HUES48 (cell line): ENCODE results near the gene LRPAP1.
"Not testable (repeated sequence)": the region's sequence is repeated elsewhere in the genome, so short reads cannot be mapped to it uniquely, and the experiment has no call there.

Source experiments
- H3K27ac ChIP-seq: one replicate; pipeline ENCODE4 v1.7.0; 2013; ENCODE audit warnings: low read depth, low read length, inconsistent platforms
- H3K27me3 ChIP-seq: 2 replicates; pipeline ENCODE4 v1.6.1; 2013; ENCODE audit warnings: mild to moderate bottlenecking, low read length; ENCODE audit not compliant: control insufficient read depth, insufficient read depth
- H3K36me3 ChIP-seq: 2 replicates; pipeline ENCODE4 v1.6.1; 2013; ENCODE audit warnings: low read length; ENCODE audit not compliant: control insufficient read depth, insufficient read depth
- H3K4me1 ChIP-seq: 2 replicates; pipeline ENCODE4 v1.6.1; 2013; ENCODE audit warnings: mild to moderate bottlenecking, low read length; ENCODE audit not compliant: control insufficient read depth, insufficient read depth
- H3K4me3 ChIP-seq: 2 replicates; pipeline ENCODE4 v1.5.1; 2013; ENCODE audit warnings: mild to moderate bottlenecking, low read depth, low read length
- H3K9ac ChIP-seq: 2 replicates; pipeline ENCODE4 v1.6.1; 2013; ENCODE audit warnings: mild to moderate bottlenecking, low read depth, low read length, moderate library complexity
- H3K9me3 ChIP-seq: 2 replicates; pipeline ENCODE4 v1.6.1; 2013; ENCODE audit warnings: low read length; ENCODE audit not compliant: control insufficient read depth, insufficient read depth

LRPAP1 gene

DNA sequence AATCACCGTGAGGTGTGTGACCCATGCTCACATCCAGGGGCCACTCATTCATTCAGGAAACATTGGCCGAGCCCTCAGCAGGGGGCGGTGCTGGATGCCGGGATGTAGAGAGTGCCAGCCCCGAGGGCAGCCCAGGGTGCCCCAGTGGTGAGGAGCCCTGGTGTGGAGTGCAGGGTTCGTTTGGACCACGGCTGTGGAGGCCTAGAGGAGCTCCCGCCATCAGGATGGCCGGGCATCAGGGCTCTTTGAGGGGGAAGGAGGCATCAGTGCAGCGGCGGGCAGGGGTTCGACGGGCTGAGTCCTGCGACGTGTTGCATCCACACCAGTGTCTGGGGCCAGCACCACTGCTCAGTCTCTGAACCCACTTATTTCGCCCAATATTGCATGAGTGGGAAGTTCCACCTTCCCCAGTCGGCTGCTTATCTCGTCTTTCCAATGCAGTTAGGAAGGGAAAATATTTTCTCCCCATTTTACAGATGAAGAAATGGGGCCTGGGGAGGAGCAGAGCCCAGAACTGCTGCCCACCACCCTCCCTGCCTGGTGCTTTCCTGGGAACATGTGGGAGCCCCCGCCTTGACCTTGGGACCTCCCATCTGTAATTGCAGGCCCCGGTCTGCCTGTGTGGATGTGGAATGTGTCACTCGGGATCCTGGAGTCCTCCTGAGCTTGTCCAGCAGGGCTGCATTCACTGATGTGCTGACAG, 16.9 kb upstream of the LRPAP1 start:
- not testable (repeated sequence) for H3K4me3 ChIP-seq, H3K9me3 ChIP-seq, H3K27ac ChIP-seq, H3K36me3 ChIP-seq, H3K27me3 ChIP-seq, H3K4me1 ChIP-seq, H3K9ac ChIP-seq

DNA sequence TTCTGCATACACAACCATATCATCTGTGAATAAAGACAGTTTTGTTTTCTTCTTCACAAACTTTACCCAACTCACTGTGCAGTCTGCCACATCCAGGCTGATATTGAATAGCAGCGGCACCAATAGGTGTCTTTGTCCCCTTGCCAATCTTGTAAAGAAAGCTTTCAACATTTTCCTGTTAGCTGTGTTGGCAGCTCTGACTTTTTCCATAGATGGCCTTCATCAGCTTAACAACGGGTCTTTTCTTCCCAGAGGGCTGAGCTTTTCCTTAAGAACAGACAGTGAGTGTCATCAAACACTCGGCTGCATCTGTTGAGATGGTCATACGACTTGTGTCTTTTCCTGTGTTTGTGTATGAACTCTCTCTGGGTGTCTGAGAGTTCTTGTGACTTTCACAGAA, 14.5 kb upstream of the LRPAP1 start:
- H3K9me3 ChIP-seq, H3K9ac ChIP-seq, H3K4me3 ChIP-seq, H3K27me3 ChIP-seq, H3K36me3 ChIP-seq, H3K27ac ChIP-seq, H3K4me1 ChIP-seq: not testable (repeated sequence)

DNA sequence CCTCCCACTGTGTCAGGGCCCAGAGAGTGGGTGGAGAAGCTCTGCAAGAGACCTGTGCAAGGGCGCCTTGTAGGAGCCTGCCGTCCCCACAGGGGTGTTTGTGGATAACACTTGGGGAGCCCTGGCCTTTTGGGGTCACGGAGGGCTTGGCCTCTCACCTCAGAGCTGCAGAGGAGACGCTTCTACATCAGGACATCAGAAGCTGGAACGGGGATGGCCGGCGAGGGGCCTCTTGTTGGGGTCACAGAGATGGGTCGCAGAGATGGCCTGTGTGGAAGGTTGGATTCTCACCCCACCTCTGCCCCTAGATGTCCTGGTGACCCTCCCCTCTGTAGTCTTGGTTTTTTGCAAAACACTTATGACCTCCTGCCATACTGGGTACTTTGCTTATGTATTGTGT, 13.1 kb upstream of the LRPAP1 start:
- H3K27ac ChIP-seq, H3K4me3 ChIP-seq, H3K4me1 ChIP-seq, H3K9ac ChIP-seq, H3K9me3 ChIP-seq, H3K27me3 ChIP-seq, H3K36me3 ChIP-seq: not testable (repeated sequence)

DNA sequence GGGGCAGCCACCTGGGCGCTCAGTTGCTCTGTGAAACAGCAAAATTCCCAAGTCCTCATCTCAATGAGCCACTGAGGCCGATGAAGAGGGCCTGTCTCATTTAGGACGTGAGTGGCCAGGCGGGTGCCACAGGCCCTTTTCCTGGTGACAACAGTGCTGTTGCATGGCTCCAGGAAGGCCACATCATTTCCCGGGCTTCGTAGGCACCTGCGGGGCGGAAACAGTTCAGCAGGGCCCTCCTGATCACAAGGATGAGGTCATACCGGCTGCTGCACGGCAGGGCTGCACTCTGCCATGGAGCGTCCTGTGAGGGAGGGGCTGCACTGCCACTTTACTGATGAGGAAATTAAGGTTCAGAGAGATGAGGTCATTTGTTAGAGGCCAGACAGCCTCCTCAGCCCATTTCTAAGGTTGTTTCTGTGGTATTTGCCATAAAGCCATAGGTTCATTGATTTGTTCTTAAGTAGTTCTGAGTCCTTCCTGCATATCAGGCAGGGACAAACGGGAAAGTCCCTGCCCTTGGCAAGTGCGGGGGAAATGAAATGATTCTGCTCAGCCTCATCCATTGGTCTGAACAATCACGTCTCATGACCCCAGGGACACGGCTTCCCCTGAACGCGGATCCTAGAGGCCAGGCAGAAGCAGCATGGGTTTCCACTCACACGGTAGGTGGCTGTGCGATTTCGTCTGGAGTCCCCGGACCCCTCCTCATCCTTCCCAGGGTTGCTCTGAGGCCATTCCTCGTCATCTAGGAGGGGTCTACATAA, 12.2 kb upstream of the LRPAP1 start:
- H3K4me3 ChIP-seq, H3K27ac ChIP-seq, H3K4me1 ChIP-seq, H3K9ac ChIP-seq, H3K9me3 ChIP-seq, H3K36me3 ChIP-seq, H3K27me3 ChIP-seq: not testable (repeated sequence)

DNA sequence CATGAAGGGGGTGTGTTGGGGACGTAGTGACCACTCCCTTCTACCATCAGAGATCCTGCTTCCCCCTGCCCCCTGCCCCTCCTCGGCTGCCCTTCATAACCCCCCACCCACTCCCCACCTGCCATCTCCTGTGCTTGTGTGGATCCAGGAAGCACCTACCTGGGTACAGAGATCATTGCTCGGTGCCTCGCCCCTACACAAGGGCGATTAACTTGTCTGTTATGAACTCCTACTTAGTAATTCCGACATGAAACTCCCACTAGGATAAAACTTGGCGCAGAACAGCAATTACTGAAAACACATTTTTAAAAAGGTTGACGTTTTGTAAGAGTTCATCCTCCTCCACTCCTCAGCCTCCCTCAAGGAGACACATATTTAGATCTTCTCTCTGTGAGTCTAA, 11.2 kb upstream of the LRPAP1 start:
- not testable (repeated sequence) for H3K4me1 ChIP-seq, H3K36me3 ChIP-seq, H3K9me3 ChIP-seq, H3K9ac ChIP-seq, H3K27ac ChIP-seq, H3K27me3 ChIP-seq, H3K4me3 ChIP-seq

DNA sequence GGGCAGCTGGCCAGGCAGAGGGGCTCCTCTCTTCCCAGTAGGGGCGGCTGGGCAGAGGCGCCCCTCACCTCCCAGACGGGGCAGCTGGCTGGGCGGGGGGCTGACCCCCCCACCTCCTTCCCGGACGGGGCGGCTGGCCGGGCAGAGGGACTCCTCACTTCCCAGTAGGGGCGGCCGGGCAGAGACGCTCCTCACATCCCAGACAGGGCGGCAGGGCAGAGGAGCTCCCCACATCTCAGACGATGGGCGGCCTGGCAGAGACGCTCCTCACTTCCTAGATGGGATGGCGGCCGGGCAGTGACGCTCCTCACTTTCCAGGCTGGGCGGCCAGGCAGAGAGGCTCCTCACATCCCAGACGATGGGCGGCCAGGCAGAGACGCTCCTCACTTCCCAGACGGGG, 6.7 kb upstream of the LRPAP1 start:
- not testable (repeated sequence) for H3K27ac ChIP-seq, H3K36me3 ChIP-seq, H3K4me1 ChIP-seq, H3K9ac ChIP-seq, H3K27me3 ChIP-seq, H3K9me3 ChIP-seq, H3K4me3 ChIP-seq

DNA sequence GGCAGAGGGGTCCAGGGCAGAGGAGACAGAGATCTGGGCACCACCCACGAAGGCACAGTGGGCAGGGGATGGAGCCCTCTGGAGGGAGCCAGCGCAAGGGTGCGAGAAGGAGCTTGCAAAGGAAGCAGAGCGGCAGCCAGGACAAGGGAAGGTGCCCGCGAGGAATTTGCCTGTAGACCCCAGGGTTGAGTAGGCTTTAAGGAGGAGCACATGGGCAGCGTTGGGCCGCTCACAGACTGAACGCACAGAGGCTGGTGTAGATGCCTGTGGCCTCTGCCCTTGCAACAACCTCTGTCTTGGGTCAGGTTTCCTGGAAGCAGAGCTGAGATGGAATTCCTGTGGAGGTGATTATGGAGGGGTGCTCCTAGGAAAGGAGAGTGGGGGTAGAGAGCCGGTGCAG, 3.6 kb upstream of the LRPAP1 start:
- H3K27me3 ChIP-seq, result peaks cover 25% of the 10 kb centered on the region

DNA sequence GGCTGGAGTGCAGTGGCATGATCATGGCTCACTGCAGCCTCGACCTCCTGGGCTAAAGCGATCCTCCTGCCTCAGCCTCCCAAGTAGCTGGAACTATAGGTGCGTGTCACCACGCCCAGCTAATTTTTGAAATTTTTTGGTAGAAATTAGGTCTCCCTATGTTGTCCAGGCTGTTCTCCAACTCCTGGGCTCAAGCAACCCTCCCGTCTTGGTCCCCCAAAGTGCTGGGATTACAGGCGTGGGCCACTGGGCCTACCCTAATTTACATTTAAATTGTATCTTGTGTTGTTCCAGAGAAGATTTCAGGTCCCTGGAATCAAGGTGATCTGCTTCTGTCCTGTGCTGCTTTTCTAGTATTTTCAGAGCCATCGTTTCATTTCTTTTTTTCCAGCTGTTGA, 1.2 kb upstream of the LRPAP1 start:
- Histone ChIP-seq H3K9me3 (no peaks in the 10 kb centered on the region), H3K36me3 (peaks cover 14% of the 10 kb centered on the region; the same call in 1 of the 2 replicates), H3K4me3 (no peak overlapping the region)

More for the DNA sequence above, 3.6 kb upstream of the LRPAP1 start:
- H3K36me3 ChIP-seq, H3K4me1 ChIP-seq, H3K4me3 ChIP-seq, H3K9me3 ChIP-seq, H3K27ac ChIP-seq, H3K9ac ChIP-seq: not testable (repeated sequence)

DNA sequence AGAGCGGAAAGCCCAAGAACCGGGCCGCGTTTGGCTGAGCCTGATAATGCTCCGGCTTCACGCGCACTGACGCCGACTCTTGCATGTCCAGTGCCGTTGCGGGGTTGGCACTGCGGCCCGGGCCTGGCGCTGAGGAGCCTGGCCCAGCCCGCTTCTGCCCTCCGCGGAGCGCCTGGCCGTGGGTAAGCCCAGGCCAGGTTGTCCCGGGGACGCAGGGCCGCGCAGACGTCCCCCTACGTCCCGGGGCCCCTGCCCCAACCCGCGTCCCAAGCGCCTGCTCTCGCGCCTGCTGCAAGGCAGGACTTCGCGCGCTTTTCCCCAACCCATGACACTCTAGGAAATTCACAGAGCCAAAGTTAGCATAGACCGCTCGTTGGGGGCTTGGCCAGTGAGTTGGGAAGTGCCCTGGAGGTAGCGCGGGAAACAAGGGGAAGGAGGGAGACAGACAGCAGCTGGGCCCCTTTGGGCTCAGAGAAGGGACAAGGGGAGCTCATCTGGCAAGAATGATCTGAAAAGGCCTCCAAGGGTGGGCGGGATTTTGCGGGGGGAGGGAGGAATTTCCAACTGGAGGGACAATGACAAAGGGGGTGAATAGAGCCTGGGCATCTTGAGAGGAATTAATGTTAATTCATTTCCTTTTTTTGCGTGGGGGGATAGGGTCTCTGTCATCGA, 665 bp upstream of the LRPAP1 start:
- H3K4me3 ChIP-seq, result peak overlapping the region; percentile 62
- peaks cover 25% of the 10 kb centered on the region for H3K27me3 ChIP-seq
- H3K4me1 ChIP-seq, result peaks cover 14% of the 10 kb centered on the region
- no peak overlapping the region for H3K9ac ChIP-seq
- H3K36me3 ChIP-seq, result peaks cover 18% of the 10 kb centered on the region; the same call in 1 of the 2 replicates
- H3K27ac ChIP-seq, result no peak overlapping the region
- no peaks in the 10 kb centered on the region for H3K9me3 ChIP-seq

More for the DNA sequence above, 1.2 kb upstream of the LRPAP1 start:
- H3K27ac ChIP-seq, result no peak overlapping the region
- H3K4me1 ChIP-seq, result peaks cover 14% of the 10 kb centered on the region
- no peak overlapping the region for H3K9ac ChIP-seq
- peaks cover 25% of the 10 kb centered on the region for H3K27me3 ChIP-seq

DNA sequence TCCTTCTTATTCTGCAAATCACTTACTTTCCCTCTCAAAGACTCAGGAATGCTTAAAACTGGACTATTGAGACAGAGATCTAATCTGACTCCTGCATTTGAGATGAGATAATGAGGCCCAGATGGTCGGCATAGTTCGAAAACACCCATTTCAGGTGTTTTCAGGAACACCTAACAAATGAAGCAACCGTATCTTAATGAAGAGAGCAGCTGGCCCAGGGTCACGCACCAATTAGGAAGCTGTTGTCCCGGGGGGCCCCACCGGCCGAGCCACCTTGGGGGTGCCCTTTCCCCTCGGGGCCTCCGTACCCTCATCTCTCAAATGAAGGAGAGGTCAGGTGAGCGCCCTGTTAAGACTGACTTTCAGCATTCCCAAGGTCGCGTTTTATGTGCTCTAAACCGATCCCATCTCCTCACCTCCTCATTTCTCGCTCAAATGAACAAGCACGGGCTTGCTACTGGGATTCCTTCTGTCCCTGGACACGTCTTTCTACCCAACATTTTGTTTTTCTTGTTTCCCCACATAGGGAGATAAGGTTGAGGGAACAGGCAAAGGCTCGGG, 824 bp downstream of the LRPAP1 start:
- Histone ChIP-seq H3K9me3 (no peaks in the 10 kb centered on the region), H3K4me1 (peaks cover 14% of the 10 kb centered on the region), H3K27me3 (peaks cover 25% of the 10 kb centered on the region), H3K27ac (no peak overlapping the region), H3K4me3 (peak overlapping the region; percentile 86), H3K36me3 (peaks cover 18% of the 10 kb centered on the region; the same call in 1 of the 2 replicates), H3K9ac (no peak overlapping the region)
